Osteoblast (primary cell): ENCODE data around the gene SLAIN2. TPM values are rescaled to one million over a fixed set of nuclear protein-coding genes. Genes with fewer than 3 reads are reported as not detected.
A peak's percentile ranks its signal among the peaks of the same experiment; 100 is the strongest.
"Not testable (repeated sequence)": the region's sequence is repeated elsewhere in the genome, so short reads cannot be mapped to it uniquely, and the experiment has no call there.

ENCODE experiments used
- DNase-seq: peaks from one replicate; pipeline ENCODE4 v3.0.0; 2011; ENCODE audit warnings: low spot score, mixed read lengths; ENCODE audit not compliant: insufficient read length; ENCODE audit errors: missing footprints
- H2AFZ ChIP-seq: 2 replicates; pipeline ENCODE4 v1.6.0; 2011; ENCODE audit warnings: mild to moderate bottlenecking, low read length
- H3K27ac ChIP-seq: 2 replicates; pipeline ENCODE4 v1.5.1; 2011; ENCODE audit warnings: mild to moderate bottlenecking, low read depth, low read length, moderate library complexity
- H3K27me3 ChIP-seq: 2 replicates; pipeline ENCODE4 v1.6.0; 2012; ENCODE audit warnings: mild to moderate bottlenecking, control low read depth, inconsistent platforms, low read length, moderate library complexity; ENCODE audit not compliant: insufficient read depth
- H3K36me3 ChIP-seq: 2 replicates; pipeline ENCODE4 v1.5.1; 2011; ENCODE audit warnings: mild to moderate bottlenecking, low read length, control low read depth, moderate library complexity; ENCODE audit not compliant: insufficient read depth
- H3K4me1 ChIP-seq: 2 replicates; pipeline ENCODE4 v1.5.1; 2011; ENCODE audit warnings: mild to moderate bottlenecking, low read length, control low read depth, moderate library complexity; ENCODE audit not compliant: insufficient read depth
- H3K4me2 ChIP-seq: 2 replicates; pipeline ENCODE4 v1.6.0; 2011; ENCODE audit warnings: mild to moderate bottlenecking, low read length; ENCODE audit not compliant: insufficient read depth
- H3K4me3 ChIP-seq: fragments of 200-600 bp; sonication (generic); 3 replicates; pipeline ENCODE4 v1.5.1; 2012; ENCODE audit warnings: mild to moderate bottlenecking, low read length, inconsistent platforms; ENCODE audit not compliant: insufficient read depth
- H3K79me2 ChIP-seq: 2 replicates; pipeline ENCODE4 v1.6.0; 2012; ENCODE audit warnings: mild to moderate bottlenecking, low read length, control low read depth, inconsistent platforms; ENCODE audit not compliant: insufficient read depth
- H3K9me3 ChIP-seq: 2 replicates; pipeline ENCODE4 v1.5.1; 2011; ENCODE audit warnings: low read depth, low read length, control low read depth
- H4K20me1 ChIP-seq: 2 replicates; pipeline ENCODE4 v1.6.0; 2012; ENCODE audit warnings: mild to moderate bottlenecking, low read length, control low read depth; ENCODE audit not compliant: insufficient read depth
- total RNA-seq: library from RNA; depleted of rRNA; stranded (reverse); fragments of >200 nt; gene quantifications from 2 replicates; pipeline ENCODE4 v1.2.3, GENCODE V29; 2012
- TF ChIP-seq, protein P1 (sequence below): IDR thresholded peaks from 2 replicates; pipeline ENCODE4 v1.5.1; 2011; ENCODE audit warnings: mild to moderate bottlenecking, low read depth, low read length, moderate library complexity; ENCODE audit errors: extremely low read depth

The SLAIN2 gene
- 64.1 and 77.2 TPM in 2 replicates for total RNA-seq

DNA sequence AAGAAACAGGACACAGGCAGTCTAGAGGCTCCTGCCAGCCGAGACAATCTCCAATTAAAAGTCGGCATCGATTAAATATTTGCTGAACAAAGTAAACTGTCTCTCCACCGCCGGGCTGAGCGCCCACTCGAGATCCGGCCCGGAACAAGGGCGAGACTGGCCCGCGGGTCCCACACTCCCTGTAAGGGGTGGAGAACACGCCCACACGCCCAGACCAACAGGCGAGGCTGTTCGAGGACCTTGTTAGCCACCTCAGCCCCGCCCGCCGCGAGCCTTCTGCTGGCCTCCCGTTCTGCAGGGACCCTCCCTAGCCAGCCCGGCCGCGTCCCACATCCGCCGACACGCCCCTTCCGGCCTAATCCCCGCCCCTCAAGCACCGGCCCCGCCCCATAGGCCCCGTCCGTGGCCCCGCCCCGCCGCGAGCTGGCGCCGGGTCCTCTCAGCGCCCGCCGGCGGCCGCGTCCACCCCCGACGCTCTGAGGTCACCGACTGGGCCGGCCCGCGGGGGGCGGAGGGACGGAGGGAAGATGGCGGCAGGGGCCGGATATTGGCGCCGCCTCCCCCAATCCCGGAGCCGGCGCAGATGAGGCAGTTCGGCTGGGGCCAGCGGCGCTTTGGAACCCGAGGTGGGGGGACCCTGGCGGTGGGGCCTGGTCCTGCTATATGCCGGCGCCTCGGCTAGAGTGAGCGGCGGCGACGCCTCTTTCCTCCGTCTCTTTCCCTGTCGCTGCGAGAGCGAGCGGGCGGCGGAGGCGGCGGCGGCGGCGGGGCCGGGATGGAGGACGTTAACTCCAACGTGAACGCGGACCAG is at the start of gene SLAIN2:
SLAIN2 (plus strand) TSS at position 565 of the 811 bp plus-strand sequence; CDS start at position 776, 211 bp downstream.
- Histone ChIP-seq H3K27ac (peak within 1 kb of the TSS; percentile 95), H3K79me2 (peaks cover 57% of the 10 kb centered on the region)

DNA sequence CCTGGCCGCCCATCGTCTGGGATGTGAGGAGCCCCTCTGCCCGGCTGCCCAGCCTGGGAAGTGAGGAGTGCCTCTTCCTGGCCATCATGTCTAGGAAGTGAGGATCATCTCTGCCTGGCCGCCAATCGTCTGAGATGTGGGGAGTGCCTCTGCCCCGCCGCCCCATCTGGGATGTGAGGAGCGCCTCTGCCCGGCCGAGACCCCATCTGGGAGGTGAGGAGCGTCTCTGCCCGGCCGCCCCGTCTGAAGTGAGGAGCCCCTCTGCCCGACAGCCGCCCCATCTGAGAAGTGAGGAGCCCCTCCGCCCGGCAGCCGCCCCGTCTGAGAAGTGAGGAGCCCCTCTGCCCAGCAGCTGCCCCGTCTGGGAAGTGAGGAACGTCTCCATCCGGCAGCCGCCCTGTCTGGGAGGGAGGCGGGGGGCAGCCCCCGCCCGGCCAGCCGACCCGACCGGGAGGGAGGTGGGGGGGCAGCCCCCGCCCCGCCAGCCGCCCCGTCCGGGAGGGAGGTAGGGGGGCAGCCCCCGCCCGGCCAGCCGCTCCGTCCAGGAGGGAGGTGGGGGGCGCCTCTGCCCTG is 49.0 kb upstream of the SLAIN2 start:
- H3K9me3 ChIP-seq, DNase-seq, H2AFZ ChIP-seq, H4K20me1 ChIP-seq, H3K79me2 ChIP-seq, H3K4me3 ChIP-seq, H3K36me3 ChIP-seq, H3K27me3 ChIP-seq, H3K4me1 ChIP-seq, H3K4me2 ChIP-seq, H3K27ac ChIP-seq: not testable (repeated sequence)

More for the DNA sequence above, at the start of gene SLAIN2:
- Histone ChIP-seq H3K4me1 (peaks cover 33% of the 10 kb centered on the region), H4K20me1 (peaks cover 38% of the 10 kb centered on the region), H3K4me3 (peak within 1 kb of the TSS; percentile 95), H3K4me2 (peak within 1 kb of the TSS; percentile 97), H3K36me3 (no peaks in the 10 kb centered on the region), H2AFZ (peak within 1 kb of the TSS; percentile 84), H3K27me3 (no peaks in the 10 kb centered on the region), H3K9me3 (no peaks in the 10 kb centered on the region)
- TF ChIP-seq, protein P1, sequence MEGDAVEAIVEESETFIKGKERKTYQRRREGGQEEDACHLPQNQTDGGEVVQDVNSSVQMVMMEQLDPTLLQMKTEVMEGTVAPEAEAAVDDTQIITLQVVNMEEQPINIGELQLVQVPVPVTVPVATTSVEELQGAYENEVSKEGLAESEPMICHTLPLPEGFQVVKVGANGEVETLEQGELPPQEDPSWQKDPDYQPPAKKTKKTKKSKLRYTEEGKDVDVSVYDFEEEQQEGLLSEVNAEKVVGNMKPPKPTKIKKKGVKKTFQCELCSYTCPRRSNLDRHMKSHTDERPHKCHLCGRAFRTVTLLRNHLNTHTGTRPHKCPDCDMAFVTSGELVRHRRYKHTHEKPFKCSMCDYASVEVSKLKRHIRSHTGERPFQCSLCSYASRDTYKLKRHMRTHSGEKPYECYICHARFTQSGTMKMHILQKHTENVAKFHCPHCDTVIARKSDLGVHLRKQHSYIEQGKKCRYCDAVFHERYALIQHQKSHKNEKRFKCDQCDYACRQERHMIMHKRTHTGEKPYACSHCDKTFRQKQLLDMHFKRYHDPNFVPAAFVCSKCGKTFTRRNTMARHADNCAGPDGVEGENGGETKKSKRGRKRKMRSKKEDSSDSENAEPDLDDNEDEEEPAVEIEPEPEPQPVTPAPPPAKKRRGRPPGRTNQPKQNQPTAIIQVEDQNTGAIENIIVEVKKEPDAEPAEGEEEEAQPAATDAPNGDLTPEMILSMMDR, result peak; percentile 22
- peak; percentile 97 for DNase-seq

DNA sequence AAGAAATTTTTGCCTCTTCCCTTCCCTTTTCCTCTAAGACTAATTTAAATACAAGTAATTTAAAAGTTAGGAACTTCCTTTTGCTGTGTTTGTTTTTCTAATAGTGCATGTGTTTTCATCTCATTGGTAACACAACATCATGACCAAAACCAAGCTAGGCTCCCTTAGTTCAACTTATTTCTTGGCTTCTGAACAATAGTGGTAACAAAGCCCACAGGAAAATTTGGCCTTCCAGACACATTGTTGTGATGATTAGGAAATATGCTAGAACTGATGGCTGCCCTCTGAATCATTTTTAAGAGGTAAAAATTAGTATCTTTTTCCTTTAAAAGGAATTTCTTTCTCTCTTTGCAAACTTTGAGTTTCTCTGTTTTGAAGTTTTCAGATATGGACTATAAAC is 46.2 kb upstream of the SLAIN2 start:
- Histone ChIP-seq H3K4me1 (peaks cover 20% of the 10 kb centered on the region), H3K4me2 (no peak overlapping the region), H2AFZ (no peak overlapping the region), H3K27ac (no peak overlapping the region), H4K20me1 (no peaks in the 10 kb centered on the region), H3K4me3 (no peak overlapping the region), H3K9me3 (no peaks in the 10 kb centered on the region), H3K27me3 (no peaks in the 10 kb centered on the region), H3K79me2 (no peaks in the 10 kb centered on the region), H3K36me3 (no peaks in the 10 kb centered on the region)
- DNase-seq, result peak; percentile 78
- TF ChIP-seq, protein P1, result no peak

DNA sequence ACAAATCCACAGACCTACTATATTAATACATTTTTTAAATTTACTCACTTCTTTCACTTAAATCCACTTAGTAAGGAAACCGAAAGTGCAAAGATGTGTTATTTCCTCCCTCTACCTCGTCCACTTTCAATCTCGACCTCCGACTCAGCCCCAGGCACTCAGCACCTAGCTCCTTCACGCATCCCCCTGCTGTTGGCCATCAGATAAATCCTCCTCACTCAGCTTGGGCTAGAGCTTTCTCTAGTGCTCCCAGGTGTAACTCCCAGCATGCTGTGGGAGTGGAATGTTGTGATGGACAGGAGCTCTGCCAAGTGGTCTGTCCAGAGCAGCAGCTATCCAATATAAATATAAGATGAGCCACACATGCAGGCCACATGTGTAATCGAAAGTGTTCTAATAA is 45.0 kb upstream of the SLAIN2 start:
- Histone ChIP-seq H3K4me2 (no peak overlapping the region), H3K27ac (no peak overlapping the region), H3K4me3 (no peak overlapping the region), H3K79me2 (no peaks in the 10 kb centered on the region), H4K20me1 (no peaks in the 10 kb centered on the region), H3K27me3 (no peaks in the 10 kb centered on the region), H3K36me3 (no peaks in the 10 kb centered on the region), H3K9me3 (no peaks in the 10 kb centered on the region), H2AFZ (no peak overlapping the region), H3K4me1 (peaks cover 23% of the 10 kb centered on the region)
- TF ChIP-seq, protein P1, result no peak
- no peak for DNase-seq
